Measurements from ENCODE around the gene TMEM248.

Gene TMEM248

GRCh38 chr7:67006965-67007364, 85.9 kb downstream of the TMEM248 start:
- no peak for DNase-seq
